IMR-90 (cell line): ENCODE measurements around the gene LIPI. TPM values are rescaled to one million over a fixed set of nuclear protein-coding genes. Genes with fewer than 3 reads are reported as not detected.

Experiments
- ATAC-seq: fragments of 200-7000 bp; cut with Tn5 transposase; 2 replicates; pipeline ENCODE4 v1.9.1; 2020; ENCODE audit warnings: low read depth, mild to moderate bottlenecking, moderate library complexity
- BruUV-seq: library from RNA; stranded (reverse); fragments of 400-500 nt; replicated peaks from 2 replicates; lab custom pipeline; 2021; lab: Mats Ljungman, UMichigan
- CTCF ChIA-PET: fragments of 300-600 bp; formaldehyde crosslinking; extraction: SDS; loops from one replicate; lab custom pipeline; 2021; ENCODE audit warnings: antibody characterized with exemption; lab: Yijun Ruan, JAX
- POLR2A ChIA-PET: fragments of 300-600 bp; sonication (Branson Sonifier 250); formaldehyde crosslinking; loops from one replicate; lab custom pipeline; 2022; ENCODE audit warnings: antibody characterized with exemption; ENCODE audit not compliant: unreplicated experiment; lab: Charles Lee
- DNase-seq: peaks from one replicate; pipeline ENCODE4 v3.0.0; 2013
- H2AFZ ChIP-seq: replicated peaks from 2 replicates; pipeline ENCODE3; 2013; ENCODE audit warnings: low read length, mild to moderate bottlenecking; ENCODE audit not compliant: poor library complexity
- H2AK5ac ChIP-seq: 2 replicates; pipeline ENCODE4 v1.6.1; 2013; ENCODE audit warnings: low read depth, low read length, inconsistent platforms
- H2AK9ac ChIP-seq: replicated peaks from 2 replicates; pipeline ENCODE3; 2013; ENCODE audit warnings: mild to moderate bottlenecking, low read depth, low read length, moderate library complexity; ENCODE audit not compliant: poor library complexity
- H2BK120ac ChIP-seq: 2 replicates; pipeline ENCODE4 v1.6.1; 2013; ENCODE audit warnings: low read depth, low read length, inconsistent platforms
- H2BK15ac ChIP-seq: 3 replicates; pipeline ENCODE4 v1.6.1; 2013; ENCODE audit warnings: low read depth, low read length, inconsistent platforms
- H2BK20ac ChIP-seq: 2 replicates; pipeline ENCODE4 v1.6.1; 2013; ENCODE audit warnings: low read depth, mild to moderate bottlenecking, inconsistent platforms, low read length, moderate library complexity
- H2BK5ac ChIP-seq: 2 replicates; pipeline ENCODE4 v1.6.1; 2013; ENCODE audit warnings: mild to moderate bottlenecking, low read depth, low read length, inconsistent platforms; ENCODE audit not compliant: poor library complexity, severe bottlenecking
- H3K14ac ChIP-seq: replicated peaks from 2 replicates; pipeline ENCODE4 v1.6.1; 2013; ENCODE audit warnings: low read depth, low read length, inconsistent platforms
- H3K18ac ChIP-seq: 2 replicates; pipeline ENCODE4 v1.6.1; 2013; ENCODE audit warnings: low read depth, low read length, control low read depth
- H3K23ac ChIP-seq: 2 replicates; pipeline ENCODE4 v1.6.1; 2013; ENCODE audit warnings: low read depth, low read length, inconsistent platforms
- H3K27ac ChIP-seq: 2 replicates; pipeline ENCODE4 v1.5.1; 2013; ENCODE audit warnings: mild to moderate bottlenecking, control low read depth, low read length; ENCODE audit not compliant: insufficient read depth
- H3K27me3 ChIP-seq: 2 replicates; pipeline ENCODE4 v1.6.1; 2013; ENCODE audit warnings: low read length; ENCODE audit not compliant: control insufficient read depth, insufficient read depth
- H3K36me3 ChIP-seq: 2 replicates; pipeline ENCODE4 v1.6.1; 2013; ENCODE audit warnings: low read length, mixed read lengths; ENCODE audit not compliant: control insufficient read depth, insufficient read depth
- H3K4ac ChIP-seq: 2 replicates; pipeline ENCODE4 v1.6.1; 2013; ENCODE audit warnings: low read depth, low read length, inconsistent platforms
- H3K4me1 ChIP-seq: 2 replicates; pipeline ENCODE4 v1.6.1; 2013; ENCODE audit warnings: low read length, mixed read lengths; ENCODE audit not compliant: control insufficient read depth, insufficient read depth
- H3K4me2 ChIP-seq: 2 replicates; pipeline ENCODE4 v1.6.1; 2013; ENCODE audit warnings: low read depth, mild to moderate bottlenecking, control low read depth, low read length, moderate library complexity
- H3K4me3 ChIP-seq: 2 replicates; pipeline ENCODE4 v1.5.1; 2013; ENCODE audit warnings: low read depth, mild to moderate bottlenecking, control low read depth, low read length, moderate library complexity; ENCODE audit not compliant: insufficient read depth
- H3K56ac ChIP-seq: 2 replicates; pipeline ENCODE4 v1.6.1; 2013; ENCODE audit warnings: low read length, inconsistent platforms; ENCODE audit not compliant: insufficient read depth; ENCODE audit errors: extremely low read depth
- H3K79me1 ChIP-seq, 2 experiments: 2 replicates each; pipeline ENCODE4 v1.6.1; 2013; ENCODE audit warnings: low read length in 2 of 2, inconsistent platforms in 1 of 2, low read depth in 1 of 2
- H3K9ac ChIP-seq: 2 replicates; pipeline ENCODE4 v1.6.1; 2013; ENCODE audit warnings: low read depth, low read length, control low read depth
- H3K9me1 ChIP-seq: 2 replicates; pipeline ENCODE4 v1.6.1; 2013; ENCODE audit warnings: low read length, inconsistent platforms; ENCODE audit not compliant: insufficient read depth
- H3K9me3 ChIP-seq: 2 replicates; pipeline ENCODE4 v1.6.1; 2013; ENCODE audit warnings: low read length; ENCODE audit not compliant: control insufficient read depth, insufficient read depth
- H4K20me1 ChIP-seq: 2 replicates; pipeline ENCODE4 v1.6.1; 2013; ENCODE audit warnings: low read length, inconsistent platforms; ENCODE audit not compliant: insufficient read depth
- H4K5ac ChIP-seq: 2 replicates; pipeline ENCODE4 v1.6.1; 2013; ENCODE audit warnings: mild to moderate bottlenecking, low read depth, low read length, control low read depth
- H4K8ac ChIP-seq, 2 experiments: 2 replicates each; pipeline ENCODE4 v1.6.1; 2013; ENCODE audit warnings: low read depth in 2 of 2, low read length in 2 of 2, control low read depth in 1 of 2, inconsistent platforms in 1 of 2
- H4K91ac ChIP-seq: 2 replicates; pipeline ENCODE4 v1.6.1; 2013; ENCODE audit warnings: low read depth, low read length, inconsistent platforms; ENCODE audit not compliant: insufficient read depth
- MXI1 ChIP-seq: IDR thresholded peaks from 2 replicates; pipeline ENCODE4 v1.6.1; 2012; ENCODE audit warnings: low read depth, mild to moderate bottlenecking, low read length, moderate library complexity, borderline replicate concordance
- RAD21 ChIP-seq: IDR thresholded peaks from 2 replicates; pipeline ENCODE4 v1.6.1; 2012; ENCODE audit warnings: low read length, improper control_type of control experiment
- RCOR1 ChIP-seq: IDR thresholded peaks from 2 replicates; pipeline ENCODE4 v1.6.1; 2012; ENCODE audit warnings: mild to moderate bottlenecking, low read length, improper control_type of control experiment; ENCODE audit not compliant: insufficient replicate concordance
- SMC3 ChIP-seq: fragments of 150-350 bp; IDR thresholded peaks from 2 replicates; pipeline ENCODE4 v1.6.1; 2016; ENCODE audit warnings: low read depth, mild to moderate bottlenecking, antibody characterized with exemption, low read length, moderate library complexity
- WGBS, 2 experiments: methylation state at CpG; one replicate each; pipeline versions ENCODE4 v1.1.5 to v1.1.7; 2013; ENCODE audit warnings: missing lambda C conversion rate in 2 of 2; ENCODE audit not compliant: insufficient read length in 1 of 2; ENCODE audit errors: extremely low coverage in 2 of 2; 5-methylcytosine and 5-hydroxymethylcytosine counted together
- dilution Hi-C: fragments of 300-500 bp; cut with HindIII; formaldehyde crosslinking; loops from one replicate; pipeline ENCODE4 v1.14.3; 2018; ENCODE audit warnings: low sequenced_read_pairs; ENCODE audit not compliant: unreplicated experiment
- in situ Hi-C: fragments of 300-500 bp; cut with MboI; formaldehyde crosslinking; loops from 3 replicates; pipeline ENCODE4 v1.14.3; 2019; ENCODE audit warnings: low sequenced_read_pairs, inconsistent platforms, mixed read lengths
- intact Hi-C: fragments of 100-400 bp; cut with micrococcal nuclease; formaldehyde crosslinking; loops from 2 replicates; pipeline ENCODE4 v1.10.0; 2022
- polyA plus RNA-seq, 3 experiments: library from polyadenylated mRNA; depleted of rRNA; stranded (reverse); fragments of >200 nt; gene quantifications; 2 replicates each; pipeline ENCODE4 v1.2.3, GENCODE V29; 2012; ENCODE audit warnings: low replicate concordance in 1 of 3
- total RNA-seq: library from RNA; depleted of rRNA; stranded (reverse); fragments of >200 nt; gene quantifications from 2 replicates; pipeline ENCODE4 v1.2.3, GENCODE V29; 2012
- TF ChIP-seq, protein P1 (sequence below): conservative IDR thresholded peaks from 2 replicates; pipeline ENCODE4 v1.5.1; 2012; ENCODE audit warnings: mild to moderate bottlenecking, low read depth, low read length, improper control_type of control experiment

LIPI gene
- total and polyA plus RNA-seq, 2 of the 4 experiments (the other 2 are of a cell fraction) = not detected

DNA sequence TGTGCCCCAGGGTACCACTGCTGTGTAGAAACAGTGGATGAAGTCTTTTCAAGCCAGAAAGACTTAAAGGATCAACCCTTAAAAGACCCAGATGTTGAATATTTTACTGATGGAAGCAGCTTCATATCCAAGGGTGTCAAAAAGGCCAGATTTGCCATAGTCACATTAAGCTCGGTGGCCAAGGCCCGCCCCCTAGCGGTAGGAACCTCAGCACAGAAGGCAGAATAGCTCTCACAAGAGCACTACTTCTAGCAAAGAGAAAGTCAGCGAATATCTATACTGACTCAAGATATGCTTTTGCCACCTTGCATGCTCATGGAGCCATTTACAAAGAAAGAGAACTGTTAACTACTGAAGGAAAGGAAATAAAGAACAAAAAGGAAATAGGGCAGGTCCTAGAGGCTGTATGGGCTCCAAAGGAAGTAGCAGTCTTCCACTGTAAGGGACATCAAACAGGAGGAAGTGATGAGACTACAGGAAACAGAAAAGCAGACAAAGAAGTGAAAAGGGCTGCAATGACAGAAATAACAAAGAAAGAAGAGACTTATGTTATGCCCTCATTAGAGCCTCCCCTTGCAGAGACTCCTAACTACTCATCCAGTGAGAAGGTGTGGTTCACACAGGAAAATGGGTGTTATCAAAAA, 90.5 kb downstream of the LIPI start:
- no peak overlapping the region for H4K8ac ChIP-seq
- no peak overlapping the region for H3K4ac ChIP-seq
- ChIA-PET CTCF (interaction anchor here (1.4 kb wide), 1 partner anchor 9 kb away, joined by 4 read pairs; no protein-coding TSS in a partner anchor), POLR2A (interaction anchor here (0.5 kb wide), 1 partner anchor 25 kb away, joined by 3 read pairs; no protein-coding TSS in a partner anchor)
- no peaks in the 10 kb centered on the region for H3K9me1 ChIP-seq
- dilution Hi-C loops (no loop called here), in situ Hi-C loops (no loop called here), intact Hi-C loops (no loop called here)
- no peaks in the 10 kb centered on the region for H3K27me3 ChIP-seq
- no peak overlapping the region for H3K23ac ChIP-seq
- no TSS peak for BruUV-seq
- DNase-seq (peak; percentile 8), ATAC-seq (peak; percentile 37; the same call in 1 of the 2 replicates)
- no peaks in the 10 kb centered on the region for H4K20me1 ChIP-seq
- no peak overlapping the region for H3K27ac ChIP-seq
- H3K4me2 ChIP-seq = no peak overlapping the region
- H3K56ac ChIP-seq = no peak overlapping the region
- H3K4me3 ChIP-seq = no peak overlapping the region
- no peak overlapping the region for H3K9ac ChIP-seq
- H4K91ac ChIP-seq = no peak overlapping the region
- no peak overlapping the region for H2AFZ ChIP-seq
- H2BK15ac ChIP-seq = no peak overlapping the region
- 60% methylated on average over 2 of the region's 4 CpGs; no CpG with 5 or more reads in 1 of the 2 experiments for WGBS, 2 experiments
- no peak overlapping the region for H2BK5ac ChIP-seq
- TF ChIP-seq MXI1 (no peak), RCOR1 (no peak), RAD21 (peak; percentile 52), SMC3 (peak; percentile 51)
- TF ChIP-seq, protein P1, sequence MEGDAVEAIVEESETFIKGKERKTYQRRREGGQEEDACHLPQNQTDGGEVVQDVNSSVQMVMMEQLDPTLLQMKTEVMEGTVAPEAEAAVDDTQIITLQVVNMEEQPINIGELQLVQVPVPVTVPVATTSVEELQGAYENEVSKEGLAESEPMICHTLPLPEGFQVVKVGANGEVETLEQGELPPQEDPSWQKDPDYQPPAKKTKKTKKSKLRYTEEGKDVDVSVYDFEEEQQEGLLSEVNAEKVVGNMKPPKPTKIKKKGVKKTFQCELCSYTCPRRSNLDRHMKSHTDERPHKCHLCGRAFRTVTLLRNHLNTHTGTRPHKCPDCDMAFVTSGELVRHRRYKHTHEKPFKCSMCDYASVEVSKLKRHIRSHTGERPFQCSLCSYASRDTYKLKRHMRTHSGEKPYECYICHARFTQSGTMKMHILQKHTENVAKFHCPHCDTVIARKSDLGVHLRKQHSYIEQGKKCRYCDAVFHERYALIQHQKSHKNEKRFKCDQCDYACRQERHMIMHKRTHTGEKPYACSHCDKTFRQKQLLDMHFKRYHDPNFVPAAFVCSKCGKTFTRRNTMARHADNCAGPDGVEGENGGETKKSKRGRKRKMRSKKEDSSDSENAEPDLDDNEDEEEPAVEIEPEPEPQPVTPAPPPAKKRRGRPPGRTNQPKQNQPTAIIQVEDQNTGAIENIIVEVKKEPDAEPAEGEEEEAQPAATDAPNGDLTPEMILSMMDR = peak; percentile 49
- no peak overlapping the region for H2AK9ac ChIP-seq
- H3K36me3 ChIP-seq = no peaks in the 10 kb centered on the region
- no peaks in the 10 kb centered on the region for H3K79me1 ChIP-seq
- H3K18ac ChIP-seq = no peak overlapping the region
- no peak overlapping the region for H4K5ac ChIP-seq
- no peak overlapping the region for H2BK20ac ChIP-seq
- H2AK5ac ChIP-seq = no peak overlapping the region
- no peak overlapping the region for H2BK120ac ChIP-seq
- H3K14ac ChIP-seq = no peak overlapping the region
- 0 out of 2 replicates have a peak, but pooled peaks cover 3% of the 10 kb centered on the region for H3K9me3 ChIP-seq
- no peaks in the 10 kb centered on the region for H3K4me1 ChIP-seq
